SH-SY5Y (cell line): ENCODE results near the gene SERPINI1.

Experiments used
- GATA2 ChIP-seq: IDR thresholded peaks from 2 replicates; pipeline ENCODE4 v1.6.1; 2011; ENCODE audit warnings: mild to moderate bottlenecking, low read depth, low read length
- GATA3 ChIP-seq: IDR thresholded peaks from 2 replicates; pipeline ENCODE4 v1.6.1; 2011; ENCODE audit warnings: low read depth, mild to moderate bottlenecking, low read length, moderate library complexity

GRCh38 chr3:167854846-167855245 is 119.3 kb downstream of the SERPINI1 start:
- no peak for TF ChIP-seq GATA2
- TF ChIP-seq GATA3: no peak
